GM12873 (cell line): ENCODE results near the gene RNF141.

Experiments used
- TF ChIP-seq, protein P1 (sequence below): IDR thresholded peaks from 2 replicates; pipeline ENCODE4 v1.5.1; 2012; ENCODE audit warnings: low read depth, mild to moderate bottlenecking, moderate library complexity, low read length, control low read depth; ENCODE audit not compliant: insufficient read depth; ENCODE audit errors: missing control alignments

The RNF141 gene

GRCh38 chr11:10524471-10524870 lies 16.5 kb downstream of the RNF141 start:
- TF ChIP-seq, protein P1, sequence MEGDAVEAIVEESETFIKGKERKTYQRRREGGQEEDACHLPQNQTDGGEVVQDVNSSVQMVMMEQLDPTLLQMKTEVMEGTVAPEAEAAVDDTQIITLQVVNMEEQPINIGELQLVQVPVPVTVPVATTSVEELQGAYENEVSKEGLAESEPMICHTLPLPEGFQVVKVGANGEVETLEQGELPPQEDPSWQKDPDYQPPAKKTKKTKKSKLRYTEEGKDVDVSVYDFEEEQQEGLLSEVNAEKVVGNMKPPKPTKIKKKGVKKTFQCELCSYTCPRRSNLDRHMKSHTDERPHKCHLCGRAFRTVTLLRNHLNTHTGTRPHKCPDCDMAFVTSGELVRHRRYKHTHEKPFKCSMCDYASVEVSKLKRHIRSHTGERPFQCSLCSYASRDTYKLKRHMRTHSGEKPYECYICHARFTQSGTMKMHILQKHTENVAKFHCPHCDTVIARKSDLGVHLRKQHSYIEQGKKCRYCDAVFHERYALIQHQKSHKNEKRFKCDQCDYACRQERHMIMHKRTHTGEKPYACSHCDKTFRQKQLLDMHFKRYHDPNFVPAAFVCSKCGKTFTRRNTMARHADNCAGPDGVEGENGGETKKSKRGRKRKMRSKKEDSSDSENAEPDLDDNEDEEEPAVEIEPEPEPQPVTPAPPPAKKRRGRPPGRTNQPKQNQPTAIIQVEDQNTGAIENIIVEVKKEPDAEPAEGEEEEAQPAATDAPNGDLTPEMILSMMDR = no peak

DNA sequence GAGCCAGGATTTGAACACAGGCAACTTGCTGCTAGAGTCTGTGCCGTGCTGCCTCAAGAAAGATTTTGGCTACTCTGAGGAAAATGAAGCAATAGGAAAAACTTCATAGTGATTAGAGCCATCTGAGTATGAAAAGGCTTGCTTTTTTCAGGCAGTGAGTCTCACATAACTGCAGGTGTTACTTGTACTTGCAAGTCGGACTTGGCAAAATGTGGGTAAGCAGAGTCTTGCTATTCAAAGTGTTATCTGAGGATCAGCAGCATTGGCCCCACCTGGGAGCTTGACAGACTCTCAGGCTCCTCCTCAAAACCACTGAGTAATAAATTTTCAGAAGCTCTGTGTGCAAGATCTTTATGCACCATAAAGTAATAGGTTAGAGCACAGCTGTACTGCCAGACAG lies 18.1 kb downstream of the RNF141 start:
- TF ChIP-seq, protein P1 = no peak

GRCh38 chr11:10522276-10522675 lies 18.7 kb downstream of the RNF141 start:
- TF ChIP-seq, protein P1 = no peak

GRCh38 chr11:10520562-10520961 lies 20.4 kb downstream of the RNF141 start:
- TF ChIP-seq, protein P1 = no peak

- TF ChIP-seq, protein P1 = no peak
These were observed 21.4 kb downstream of the RNF141 start for GRCh38 chr11:10519630-10520029.

DNA sequence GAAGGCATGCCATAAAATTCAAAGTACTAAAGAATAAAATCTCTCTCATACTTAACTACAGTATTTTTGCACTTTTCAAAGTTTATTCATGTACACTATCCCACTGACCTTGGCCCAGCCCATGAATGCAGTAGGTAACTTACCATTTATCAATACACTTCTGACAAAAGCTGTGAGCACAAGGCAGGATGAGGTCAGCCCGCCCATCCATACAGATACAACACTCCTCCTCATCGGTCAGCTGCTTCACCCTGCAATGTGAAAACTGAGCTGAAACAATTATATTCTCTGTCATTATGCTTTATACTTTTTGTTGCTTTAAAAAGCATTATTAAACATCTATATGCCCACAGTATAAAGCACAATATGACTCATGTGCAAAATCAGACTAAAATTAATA lies 22.1 kb downstream of the RNF141 start:
- TF ChIP-seq, protein P1 = no peak

GRCh38 chr11:10518123-10518522 lies 22.9 kb downstream of the RNF141 start:
- TF ChIP-seq, protein P1 = no peak

DNA sequence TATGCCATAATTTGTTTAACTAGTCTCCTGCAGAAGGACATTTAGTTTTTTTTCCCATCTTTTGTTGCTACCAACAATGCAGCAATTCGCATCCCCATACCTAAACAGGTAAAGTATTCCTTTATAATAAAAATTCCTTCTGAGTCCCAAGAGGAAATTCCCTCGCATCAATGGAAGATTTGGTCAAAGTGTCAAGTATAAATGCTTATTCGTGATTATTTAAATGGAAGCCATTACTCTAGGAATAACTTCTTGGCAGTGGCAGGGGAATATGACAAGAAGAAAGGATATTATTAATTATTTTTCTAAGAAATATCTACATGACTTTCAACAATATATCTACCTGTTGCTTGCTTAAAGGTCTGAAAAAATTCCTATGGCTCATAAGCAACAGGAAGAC lies 25.6 kb downstream of the RNF141 start:
- TF ChIP-seq, protein P1 = no peak
